NAMALWA (cell line): ENCODE results near the gene ZNF283.
"Not testable (repeated sequence)": the region's sequence is repeated elsewhere in the genome, so short reads cannot be mapped to it uniquely, and the experiment has no call there.

Experiments
- DNase-seq: peaks from one replicate; pipeline ENCODE4 v3.0.0-alpha.2; 2015; ENCODE audit warnings: low spot score

ZNF283 gene

DNA sequence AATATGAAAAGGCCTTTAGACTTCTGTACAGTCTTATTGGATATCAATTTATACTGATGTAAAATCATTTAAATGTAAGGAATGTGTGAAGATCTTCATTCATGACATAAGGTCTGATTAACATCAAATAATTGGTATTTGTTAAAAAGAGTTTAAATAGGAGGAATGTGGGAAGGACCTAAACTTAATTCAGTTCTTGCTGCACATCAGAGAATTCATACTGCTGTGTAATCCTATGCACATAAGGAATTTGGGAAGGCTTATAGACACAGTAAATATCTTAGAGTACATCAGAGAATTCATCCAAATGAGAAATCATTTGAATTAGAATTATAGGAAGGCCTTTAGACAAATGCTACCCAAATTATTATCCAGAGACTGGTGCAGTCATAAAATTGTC is 21.7 kb downstream of the ZNF283 start:
- DNase-seq: no peak

- no peak for DNase-seq
Observed at GRCh38 chr19:43858174-43858573, 31.1 kb downstream of the ZNF283 start.

DNA sequence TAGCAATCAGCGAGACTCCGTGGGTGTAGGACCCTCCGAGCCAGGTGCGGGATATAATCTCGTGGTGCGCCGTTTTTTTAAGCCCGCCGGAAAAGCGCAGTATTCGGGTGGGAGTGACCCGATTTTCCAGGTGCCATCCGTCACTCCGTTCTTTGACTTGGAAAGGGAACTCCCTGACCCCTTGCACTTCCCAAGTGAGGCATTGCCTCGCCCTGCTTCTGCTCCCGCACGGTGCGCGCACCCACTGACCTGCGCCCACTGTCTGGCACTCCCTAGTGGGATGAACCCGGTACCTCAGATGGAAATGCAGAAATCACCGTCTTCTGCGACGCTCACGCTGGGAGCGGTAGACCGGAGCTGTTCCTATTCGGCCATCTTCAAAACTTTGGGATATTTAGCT is 39.8 kb downstream of the ZNF283 start:
- not testable (repeated sequence) for DNase-seq

GRCh38 chr19:43872547-43873336 is 45.6 kb downstream of the ZNF283 start:
- no peak for DNase-seq

DNA sequence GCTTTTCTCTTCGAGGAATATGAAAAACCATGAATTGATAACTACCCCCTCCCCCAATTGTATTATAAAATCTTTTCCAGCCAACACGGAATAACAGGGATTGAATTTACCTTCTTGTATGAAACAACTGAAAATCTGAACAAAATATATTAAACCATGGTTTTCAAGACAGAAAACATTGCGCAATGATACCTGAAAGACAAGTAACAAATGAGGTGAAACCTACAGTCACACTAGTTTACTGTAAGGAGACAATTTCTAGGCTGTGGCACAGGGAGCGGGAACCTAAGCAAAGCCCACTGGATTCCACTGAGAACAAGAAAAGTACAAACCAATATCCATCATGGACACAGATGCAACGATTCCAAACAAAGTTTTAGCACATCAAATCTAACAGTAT is 53.4 kb downstream of the ZNF283 start:
- no peak for DNase-seq

GRCh38 chr19:43883864-43884263 is 56.7 kb downstream of the ZNF283 start, which contains the start of gene ZNF404:
Gene ZNF404 (minus strand): TSS chr19:43883964.
- no peak for DNase-seq

GRCh38 chr19:43895727-43896308 is 68.7 kb downstream of the ZNF283 start:
- no peak for DNase-seq
